ENCODE results near the gene ANKRD31. TPM values are rescaled to one million over a fixed set of nuclear protein-coding genes. Genes with fewer than 3 reads are reported as not detected.
"Not testable (repeated sequence)": the region's sequence is repeated elsewhere in the genome, so short reads cannot be mapped to it uniquely, and the experiment has no call there.

The ANKRD31 gene
- 1 to 10 TPM in 1 of 8 experiments, under 1 TPM in 7; 0.18 to 1.1 (median 0.46) TPM for total RNA-seq

- WGBS, 10 experiments = 0 to 46% (median 2%) methylated on average over 1 to 31 of the region's 58 CpGs; no CpG with 5 or more reads in 2 of the 10 experiments
- Histone ChIP-seq H3K4me1 (replicated peaks in 1 of 2) (peaks cover 8 to 12% of the 10 kb centered on the region in 2 donors), H3K4me3 (peak within 1 kb of the TSS; percentile 45 to 65 (median 54)), H3K27ac (peak within 1 kb of the TSS; percentile 56 to 79)
- in situ Hi-C loops (cut with MboI; ENCODE audit: low pct_unique_long_range_greater_than_20kb in 2 of 9, low sequenced_read_pairs in 9 of 9, unreplicated experiment in 9 of 9) = loop anchor here in 1 of 9 experiments (25.0 kb wide), 1 partner anchor 299 kb away; no protein-coding TSS in a partner anchor
- ATAC-seq (replicated peaks in 6 of 8) = peak; percentile 96 to 99 (median 98)
These were observed at the start of gene ANKRD31 for GRCh38 chr5:75236322-75237316. TSS of gene ANKRD31 (minus strand) at chr5:75236878. CDS start at chr5:75236686, 192 bp downstream.

- Histone ChIP-seq H3K4me1 (replicated peaks in 1 of 2) (no peaks in the 10 kb centered on the region), H3K27ac (no peak overlapping the region), H3K4me3 (no peak overlapping the region)
- in situ Hi-C loops (cut with MboI; ENCODE audit: low pct_unique_long_range_greater_than_20kb in 2 of 9, low sequenced_read_pairs in 9 of 9, unreplicated experiment in 9 of 9) = loop anchor here in 1 of 9 experiments (10.0 kb wide), 1 partner anchor 49 kb away; the partner anchor contains the start of gene HMGCR
- peak in 1 of 8 experiments; percentile 17 for ATAC-seq (replicated peaks in 6 of 8)
- 0 to 100% (median 83%) methylated on average over 1 to 3 of the region's 3 CpGs; no CpG with 5 or more reads in 1 of the 10 experiments for WGBS, 10 experiments
These were observed 49.6 kb upstream of the ANKRD31 start for GRCh38 chr5:75286211-75286773.

GRCh38 chr5:75282581-75282980 is 45.9 kb upstream of the ANKRD31 start:
- no peak for ATAC-seq (replicated peaks in 6 of 8)
- H3K4me3 ChIP-seq = no peak overlapping the region
- 42 to 100% (median 92%) methylated on average over 1 to 2 of the region's 2 CpGs; no CpG with 5 or more reads in 3 of the 10 experiments for WGBS, 10 experiments
- H3K4me1 ChIP-seq (replicated peaks in 1 of 2) = no peaks in the 10 kb centered on the region
- no peak overlapping the region for H3K27ac ChIP-seq
- in situ Hi-C loops (cut with MboI; ENCODE audit: low pct_unique_long_range_greater_than_20kb in 2 of 9, low sequenced_read_pairs in 9 of 9, unreplicated experiment in 9 of 9) = loop anchor here in 1 of 9 experiments (10.0 kb wide), 1 partner anchor 52 kb away; the partner anchor contains the start of gene HMGCR

- H3K4me1 ChIP-seq (replicated peaks in 1 of 2) = peaks cover 5% of the 10 kb centered on the region in 2 donors
- ATAC-seq (replicated peaks in 6 of 8) = no peak
- no peak overlapping the region for H3K27ac ChIP-seq
- WGBS, 10 experiments = 51 to 100% (median 78%) methylated on average over 1 to 4 of the region's 4 CpGs; no CpG with 5 or more reads in 2 of the 10 experiments
- in situ Hi-C loops (cut with MboI; ENCODE audit: low pct_unique_long_range_greater_than_20kb in 2 of 9, low sequenced_read_pairs in 9 of 9, unreplicated experiment in 9 of 9) = loop anchor here in 1 of 9 experiments (10.0 kb wide), 1 partner anchor 53 kb away; the partner anchor contains the start of gene HMGCR
- H3K4me3 ChIP-seq = no peak overlapping the region
These were observed 45.2 kb upstream of the ANKRD31 start for GRCh38 chr5:75281716-75282465.

- peaks cover 20 to 25% of the 10 kb centered on the region in 2 donors for H3K4me1 ChIP-seq (replicated peaks in 1 of 2)
- no peak overlapping the region for H3K27ac ChIP-seq
- 17 to 100% (median 73%) methylated on average over 1 of the region's 1 CpG; no CpG with 5 or more reads in 4 of the 10 experiments for WGBS, 10 experiments
- no peak overlapping the region for H3K4me3 ChIP-seq
- no peak for ATAC-seq (replicated peaks in 6 of 8)
- in situ Hi-C loops (cut with MboI; ENCODE audit: low pct_unique_long_range_greater_than_20kb in 2 of 9, low sequenced_read_pairs in 9 of 9, unreplicated experiment in 9 of 9) = no loop called here
These were observed 42.6 kb upstream of the ANKRD31 start for GRCh38 chr5:75279321-75279720.

- no peak overlapping the region for H3K27ac ChIP-seq
- no peak overlapping the region for H3K4me3 ChIP-seq
- WGBS, 10 experiments = 40 to 100% (median 83%) methylated on average over 1 to 4 of the region's 4 CpGs; no CpG with 5 or more reads in 3 of the 10 experiments
- ATAC-seq (replicated peaks in 6 of 8) = no peak
- H3K4me1 ChIP-seq (replicated peaks in 1 of 2) = peaks cover 20 to 25% of the 10 kb centered on the region in 2 donors
- in situ Hi-C loops (cut with MboI; ENCODE audit: low pct_unique_long_range_greater_than_20kb in 2 of 9, low sequenced_read_pairs in 9 of 9, unreplicated experiment in 9 of 9) = no loop called here
These were observed 40.8 kb upstream of the ANKRD31 start for GRCh38 chr5:75277463-75277862.

- 0 to 20% (median 0%) methylated on average over 1 to 3 of the region's 3 CpGs; no CpG with 5 or more reads in 1 of the 10 experiments for WGBS, 10 experiments
- Histone ChIP-seq H3K27ac (peak overlapping the region in 1 of 2 donors; percentile 51), H3K4me1 (replicated peaks in 1 of 2) (peaks cover 20 to 25% of the 10 kb centered on the region in 2 donors), H3K4me3 (no peak overlapping the region)
- peak; percentile 76 to 95 (median 94) for ATAC-seq (replicated peaks in 6 of 8)
- in situ Hi-C loops (cut with MboI; ENCODE audit: low pct_unique_long_range_greater_than_20kb in 2 of 9, low sequenced_read_pairs in 9 of 9, unreplicated experiment in 9 of 9) = no loop called here
These were observed 39.1 kb upstream of the ANKRD31 start for GRCh38 chr5:75275756-75276155.

GRCh38 chr5:75275147-75275546 is 38.5 kb upstream of the ANKRD31 start:
- WGBS, 10 experiments = 0 to 64% (median 20%) methylated on average over 1 of the region's 1 CpG; no CpG with 5 or more reads in 6 of the 10 experiments
- no peak for ATAC-seq (replicated peaks in 6 of 8)
- Histone ChIP-seq H3K27ac (peak overlapping the region in 1 of 2 donors; percentile 51), H3K4me1 (replicated peaks in 1 of 2) (peaks cover 20 to 25% of the 10 kb centered on the region in 2 donors), H3K4me3 (no peak overlapping the region)
- in situ Hi-C loops (cut with MboI; ENCODE audit: low pct_unique_long_range_greater_than_20kb in 2 of 9, low sequenced_read_pairs in 9 of 9, unreplicated experiment in 9 of 9) = no loop called here

GRCh38 chr5:75274486-75274885 is 37.8 kb upstream of the ANKRD31 start:
- in situ Hi-C loops (cut with MboI; ENCODE audit: low pct_unique_long_range_greater_than_20kb in 2 of 9, low sequenced_read_pairs in 9 of 9, unreplicated experiment in 9 of 9) = no loop called here
- no peak overlapping the region for H3K4me3 ChIP-seq
- no peak for ATAC-seq (replicated peaks in 6 of 8)
- WGBS, 10 experiments = 60 to 100% (median 100%) methylated on average over 1 of the region's 1 CpG; no CpG with 5 or more reads in 5 of the 10 experiments
- peaks cover 20 to 25% of the 10 kb centered on the region in 2 donors for H3K4me1 ChIP-seq (replicated peaks in 1 of 2)
- H3K27ac ChIP-seq = no peak overlapping the region

- not testable (repeated sequence) for ATAC-seq (replicated peaks in 6 of 8)
These were observed 33.9 kb upstream of the ANKRD31 start for GRCh38 chr5:75270605-75271004.

GRCh38 chr5:75265731-75266130 is 29.1 kb upstream of the ANKRD31 start:
- WGBS, 10 experiments = 0 to 100% (median 60%) methylated on average over 1 to 2 of the region's 2 CpGs; no CpG with 5 or more reads in 2 of the 10 experiments
- in situ Hi-C loops (cut with MboI; ENCODE audit: low pct_unique_long_range_greater_than_20kb in 2 of 9, low sequenced_read_pairs in 9 of 9, unreplicated experiment in 9 of 9) = no loop called here
- H3K27ac ChIP-seq = no peak overlapping the region
- ATAC-seq (replicated peaks in 6 of 8) = peak in 3 of 8 experiments; percentile 43 to 60 (median 58)
- no peaks in the 10 kb centered on the region for H3K4me1 ChIP-seq (replicated peaks in 1 of 2)
- no peak overlapping the region for H3K4me3 ChIP-seq

More at GRCh38 chr5:75270605-75271004, 33.9 kb upstream of the ANKRD31 start:
- H3K4me3 ChIP-seq; H3K4me1 ChIP-seq (replicated peaks in 1 of 2); in situ Hi-C loops (cut with MboI; ENCODE audit: low pct_unique_long_range_greater_than_20kb in 2 of 9, low sequenced_read_pairs in 9 of 9, unreplicated experiment in 9 of 9); H3K27ac ChIP-seq: not testable (repeated sequence)
- no CpG with 5 or more reads among the region's 31 CpGs for WGBS, 10 experiments

GRCh38 chr5:75262271-75262670 is 25.6 kb upstream of the ANKRD31 start:
- no peak overlapping the region for H3K27ac ChIP-seq
- no peak overlapping the region for H3K4me3 ChIP-seq
- 11 to 100% (median 60%) methylated on average over 1 to 3 of the region's 3 CpGs; no CpG with 5 or more reads in 1 of the 10 experiments for WGBS, 10 experiments
- H3K4me1 ChIP-seq (replicated peaks in 1 of 2) = no peaks in the 10 kb centered on the region
- in situ Hi-C loops (cut with MboI; ENCODE audit: low pct_unique_long_range_greater_than_20kb in 2 of 9, low sequenced_read_pairs in 9 of 9, unreplicated experiment in 9 of 9) = no loop called here
- ATAC-seq (replicated peaks in 6 of 8) = no peak
